Measurements from ENCODE around the gene CHCHD6. TPM values are rescaled to one million over a fixed set of nuclear protein-coding genes. Genes with fewer than 3 reads are reported as not detected.

Gene CHCHD6
- total RNA-seq = 12.4 TPM

GRCh38 chr3:126703512-126704493 lies at the start of gene CHCHD6:
Gene CHCHD6 (plus strand): TSS chr3:126704240. CDS start chr3:126704313, 73 bp downstream.

GRCh38 chr3:126654571-126655383 lies 49.3 kb upstream of the CHCHD6 start, which contains the start of gene TXNRD3:
Gene TXNRD3 (minus strand): TSS chr3:126655124.

GRCh38 chr3:126982471-126983175 lies 278.6 kb downstream of the CHCHD6 start, which contains the start of gene PLXNA1:
Gene PLXNA1 (plus strand): TSS chr3:126983115. CDS start chr3:126988594, 5,479 bp downstream.

Other genes starting within 250 kb of the CHCHD6 start
- gene ZXDC, start 228.3 kb upstream of the CHCHD6 start, total RNA-seq = 48.3 TPM
- 0.35 TPM for gene UROC1, start 186.5 kb upstream of the CHCHD6 start, total RNA-seq
- gene CHST13, start 180.1 kb upstream of the CHCHD6 start, total RNA-seq = 7.9 TPM
- 0.12 TPM for gene C3orf22, start 145.3 kb upstream of the CHCHD6 start, total RNA-seq
- gene TXNRD3, start 49.1 kb upstream of the CHCHD6 start, total RNA-seq = 19.2 TPM

Measured in metanephros (tissue), 1 donor.